Cardiac ventricle fibroblast (primary cell): Measurements from ENCODE around the gene CRNN. TPM values are rescaled to one million over a fixed set of nuclear protein-coding genes. Genes with fewer than 3 reads are reported as not detected.

Experiments
- total RNA-seq: library from RNA; depleted of rRNA; stranded (reverse); fragments of >200 nt; gene quantifications from 2 replicates; pipeline ENCODE4 v1.2.3, GENCODE V29; 2015

The CRNN gene
- not detected in 2 replicates for total RNA-seq

GRCh38 chr1:152413909-152414308, at the start of gene CRNN:
Gene CRNN (minus strand): TSS chr1:152414263. CDS start chr1:152412233, 2,030 bp downstream.

GRCh38 chr1:152359906-152360305, 54.2 kb downstream of the CRNN start, which contains the start of gene FLG2:
Gene FLG2 (minus strand): TSS chr1:152360006. CDS start chr1:152358884, 1,122 bp downstream.

Other genes starting within 250 kb of the CRNN start
- gene HRNR, start 190.1 kb downstream of the CRNN start, total RNA-seq, result not detected in 2 replicates
- not detected in 2 replicates for gene FLG, start 89.0 kb downstream of the CRNN start, total RNA-seq
- not detected in 2 replicates for gene FLG2, start 54.3 kb downstream of the CRNN start, total RNA-seq
- not detected in 2 replicates for gene LCE5A, start 96.5 kb upstream of the CRNN start, total RNA-seq
- not detected in 2 replicates for gene CRCT1, start 100.2 kb upstream of the CRNN start, total RNA-seq
- not detected in 2 replicates for gene LCE3E, start 152.5 kb upstream of the CRNN start, total RNA-seq
- not detected in 2 replicates for gene LCE3D, start 166.3 kb upstream of the CRNN start, total RNA-seq
- not detected in 2 replicates for gene LCE3C, start 186.0 kb upstream of the CRNN start, total RNA-seq
- gene LCE3B, start 199.5 kb upstream of the CRNN start, total RNA-seq, result not detected in 2 replicates
- not detected in 2 replicates for gene LCE3A, start 208.8 kb upstream of the CRNN start, total RNA-seq
- not detected in 2 replicates for gene LCE2D, start 249.1 kb upstream of the CRNN start, total RNA-seq